HepG2 (cell line): Measurements from ENCODE around the gene JSRP1. TPM values are rescaled to one million over a fixed set of nuclear protein-coding genes. Genes with fewer than 3 reads are reported as not detected.

Experiments
- ASH2L ChIP-seq: fragments of 300-600, 200-600 bp; sonication (generic); IDR thresholded peaks from 2 replicates; pipeline ENCODE4 v1.7.0; 2017; ENCODE audit warnings: low read depth, mild to moderate bottlenecking, moderate library complexity, mixed read lengths, low read length; ENCODE audit not compliant: insufficient read length
- ATM ChIP-seq: fragments of 450-650 bp; IDR thresholded peaks from 2 replicates; pipeline ENCODE4 v1.7.1; 2017; ENCODE audit warnings: mild to moderate bottlenecking, borderline replicate concordance
- HNRNPK ChIP-seq: fragments of 200-400 bp; formaldehyde crosslinking; IDR thresholded peaks from 2 replicates; pipeline ENCODE4 v1.6.1; 2018; ENCODE audit warnings: low read length, low read depth, moderate library complexity, mild to moderate bottlenecking; ENCODE audit not compliant: poor library complexity, severe bottlenecking
- SIN3A ChIP-seq: IDR thresholded peaks from 2 replicates; pipeline ENCODE4 v1.6.1; 2011; ENCODE audit warnings: low read depth, mild to moderate bottlenecking, control low read depth, low read length, borderline replicate concordance
- TP53 ChIP-seq: sonication (generic); formaldehyde crosslinking; conservative IDR thresholded peaks from 2 replicates; pipeline ENCODE4 v1.4.0; 2020; ENCODE audit warnings: missing genetic modification reagents
- ZNF446 ChIP-seq: sonication (generic); formaldehyde crosslinking; IDR thresholded peaks from 2 replicates; pipeline ENCODE4 v1.5.0; 2020; ENCODE audit warnings: mild to moderate bottlenecking, missing genetic modification reagents
- ZNF776 ChIP-seq: sonication (generic); formaldehyde crosslinking; IDR thresholded peaks from 2 replicates; pipeline ENCODE4 v1.4.0; 2020; ENCODE audit warnings: mild to moderate bottlenecking, missing genetic modification reagents
- ZNF777 ChIP-seq: sonication (generic); formaldehyde crosslinking; IDR thresholded peaks from 2 replicates; pipeline ENCODE4 v1.4.0; 2020; ENCODE audit warnings: missing genetic modification reagents
- polyA plus RNA-seq, 8 experiments: library from polyadenylated mRNA; depleted of rRNA in 3 of 8; stranded (reverse) in 7 of 8; unstranded in 1 of 8; fragments of >200 nt; fragmentation: Illumina TruSeq in 4 of 8; extraction: Trizol in 4 of 8; gene quantifications; 2 replicates each; pipeline versions ENCODE4 v1.2.1 to v1.2.3, GENCODE V29; 2011 to 2016; ENCODE audit warnings: low read depth in 4 of 8, missing spikeins in 1 of 8, mixed read lengths in 1 of 8; ENCODE audit not compliant: insufficient read depth in 1 of 8
- total RNA-seq, 5 experiments: library from RNA; depleted of rRNA; stranded (reverse); fragments of >200 nt; fragmentation: Illumina TruSeq; extraction: Trizol; gene quantifications; 2 replicates each; pipeline ENCODE4 v1.2.3, GENCODE V29; 2016; ENCODE audit warnings: low read depth in 1 of 5
- TF ChIP-seq, protein P1 (sequence below): sonication (generic); formaldehyde crosslinking; IDR thresholded peaks from one replicate; pipeline ENCODE4 v1.5.1; 2020; ENCODE audit warnings: mild to moderate bottlenecking, missing genetic modification reagents; ENCODE audit errors: not compliant biosample characterization
- TF ChIP-seq, protein P2 (sequence below): sonication (generic); formaldehyde crosslinking; IDR thresholded peaks from 2 replicates; pipeline ENCODE4 v1.4.0; 2020; ENCODE audit warnings: missing genetic modification reagents
- TF ChIP-seq, protein P3 (sequence below): sonication (generic); formaldehyde crosslinking; IDR thresholded peaks from 2 replicates; pipeline ENCODE4 v1.4.0; 2020; ENCODE audit warnings: missing genetic modification reagents
- TF ChIP-seq, protein P4 (sequence below): sonication (generic); formaldehyde crosslinking; conservative IDR thresholded peaks from 2 replicates; pipeline ENCODE4 v1.8.0; 2022; ENCODE audit warnings: mild to moderate bottlenecking, moderate library complexity, missing genetic modification reagents

The JSRP1 gene
- total and polyA plus RNA-seq, 2 of the 13 experiments (the other 11 are each of a cell fraction or from before 2014, with no cell fraction given), result 0.16 to 0.38 TPM

DNA sequence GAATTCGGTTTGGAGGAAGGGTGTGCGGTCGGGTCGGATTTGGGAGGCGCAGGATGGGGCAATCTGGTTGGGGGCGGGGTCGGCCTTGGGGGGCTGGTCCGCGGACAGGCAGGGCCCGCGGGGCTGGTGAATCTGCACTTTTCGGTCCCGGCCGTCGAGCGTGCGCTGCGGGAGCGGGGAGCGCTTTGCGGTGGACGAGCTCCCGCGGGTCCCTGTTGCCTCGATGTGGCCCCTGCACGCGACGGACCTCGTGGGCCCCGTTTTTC lies 13.9 kb upstream of the JSRP1 start (continued):
- peak; percentile 35 for TF ChIP-seq HNRNPK
- TF ChIP-seq, protein P1, sequence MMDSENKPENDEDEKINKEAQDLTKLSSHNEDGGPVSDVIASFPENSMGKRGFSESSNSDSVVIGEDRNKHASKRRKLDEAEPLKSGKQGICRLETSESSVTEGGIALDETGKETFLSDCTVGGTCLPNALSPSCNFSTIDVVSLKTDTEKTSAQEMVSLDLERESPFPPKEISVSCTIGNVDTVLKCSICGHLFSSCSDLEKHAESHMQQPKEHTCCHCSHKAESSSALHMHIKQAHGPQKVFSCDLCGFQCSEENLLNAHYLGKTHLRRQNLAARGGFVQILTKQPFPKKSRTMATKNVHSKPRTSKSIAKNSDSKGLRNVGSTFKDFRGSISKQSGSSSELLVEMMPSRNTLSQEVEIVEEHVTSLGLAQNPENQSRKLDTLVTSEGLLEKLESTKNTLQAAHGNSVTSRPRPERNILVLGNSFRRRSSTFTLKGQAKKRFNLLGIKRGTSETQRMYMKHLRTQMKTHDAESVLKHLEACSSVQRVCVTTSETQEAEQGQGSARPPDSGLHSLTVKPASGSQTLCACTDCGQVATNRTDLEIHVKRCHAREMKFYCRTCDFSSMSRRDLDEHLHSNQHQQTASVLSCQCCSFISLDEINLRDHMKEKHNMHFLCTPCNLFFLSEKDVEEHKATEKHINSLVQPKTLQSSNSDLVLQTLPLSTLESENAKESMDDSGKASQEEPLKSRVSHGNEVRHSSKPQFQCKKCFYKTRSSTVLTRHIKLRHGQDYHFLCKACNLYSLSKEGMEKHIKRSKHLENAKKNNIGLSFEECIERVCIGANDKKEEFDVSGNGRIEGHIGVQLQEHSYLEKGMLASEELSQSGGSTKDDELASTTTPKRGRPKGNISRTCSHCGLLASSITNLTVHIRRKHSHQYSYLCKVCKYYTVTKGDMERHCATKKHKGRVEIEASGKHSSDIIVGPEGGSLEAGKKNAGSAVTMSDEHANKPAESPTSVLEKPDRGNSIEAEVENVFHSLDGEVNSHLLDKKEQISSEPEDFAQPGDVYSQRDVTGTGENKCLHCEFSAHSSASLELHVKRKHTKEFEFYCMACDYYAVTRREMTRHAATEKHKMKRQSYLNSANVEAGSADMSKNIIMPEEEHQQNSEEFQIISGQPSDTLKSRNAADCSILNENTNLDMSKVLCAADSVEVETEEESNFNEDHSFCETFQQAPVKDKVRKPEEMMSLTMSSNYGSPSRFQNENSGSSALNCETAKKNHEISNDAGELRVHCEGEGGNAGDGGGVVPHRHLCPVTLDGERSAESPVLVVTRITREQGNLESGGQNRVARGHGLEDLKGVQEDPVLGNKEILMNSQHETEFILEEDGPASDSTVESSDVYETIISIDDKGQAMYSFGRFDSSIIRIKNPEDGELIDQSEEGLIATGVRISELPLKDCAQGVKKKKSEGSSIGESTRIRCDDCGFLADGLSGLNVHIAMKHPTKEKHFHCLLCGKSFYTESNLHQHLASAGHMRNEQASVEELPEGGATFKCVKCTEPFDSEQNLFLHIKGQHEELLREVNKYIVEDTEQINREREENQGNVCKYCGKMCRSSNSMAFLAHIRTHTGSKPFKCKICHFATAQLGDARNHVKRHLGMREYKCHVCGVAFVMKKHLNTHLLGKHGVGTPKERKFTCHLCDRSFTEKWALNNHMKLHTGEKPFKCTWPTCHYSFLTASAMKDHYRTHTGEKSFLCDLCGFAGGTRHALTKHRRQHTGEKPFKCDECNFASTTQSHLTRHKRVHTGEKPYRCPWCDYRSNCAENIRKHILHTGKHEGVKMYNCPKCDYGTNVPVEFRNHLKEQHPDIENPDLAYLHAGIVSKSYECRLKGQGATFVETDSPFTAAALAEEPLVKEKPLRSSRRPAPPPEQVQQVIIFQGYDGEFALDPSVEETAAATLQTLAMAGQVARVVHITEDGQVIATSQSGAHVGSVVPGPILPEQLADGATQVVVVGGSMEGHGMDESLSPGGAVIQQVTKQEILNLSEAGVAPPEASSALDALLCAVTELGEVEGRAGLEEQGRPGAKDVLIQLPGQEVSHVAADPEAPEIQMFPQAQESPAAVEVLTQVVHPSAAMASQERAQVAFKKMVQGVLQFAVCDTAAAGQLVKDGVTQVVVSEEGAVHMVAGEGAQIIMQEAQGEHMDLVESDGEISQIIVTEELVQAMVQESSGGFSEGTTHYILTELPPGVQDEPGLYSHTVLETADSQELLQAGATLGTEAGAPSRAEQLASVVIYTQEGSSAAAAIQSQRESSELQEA, result no peak
- no peak for TF ChIP-seq ZNF446
- TF ChIP-seq ZNF777, result peak; percentile 44; the same call in 1 of the 2 replicates
- TF ChIP-seq, protein P2, sequence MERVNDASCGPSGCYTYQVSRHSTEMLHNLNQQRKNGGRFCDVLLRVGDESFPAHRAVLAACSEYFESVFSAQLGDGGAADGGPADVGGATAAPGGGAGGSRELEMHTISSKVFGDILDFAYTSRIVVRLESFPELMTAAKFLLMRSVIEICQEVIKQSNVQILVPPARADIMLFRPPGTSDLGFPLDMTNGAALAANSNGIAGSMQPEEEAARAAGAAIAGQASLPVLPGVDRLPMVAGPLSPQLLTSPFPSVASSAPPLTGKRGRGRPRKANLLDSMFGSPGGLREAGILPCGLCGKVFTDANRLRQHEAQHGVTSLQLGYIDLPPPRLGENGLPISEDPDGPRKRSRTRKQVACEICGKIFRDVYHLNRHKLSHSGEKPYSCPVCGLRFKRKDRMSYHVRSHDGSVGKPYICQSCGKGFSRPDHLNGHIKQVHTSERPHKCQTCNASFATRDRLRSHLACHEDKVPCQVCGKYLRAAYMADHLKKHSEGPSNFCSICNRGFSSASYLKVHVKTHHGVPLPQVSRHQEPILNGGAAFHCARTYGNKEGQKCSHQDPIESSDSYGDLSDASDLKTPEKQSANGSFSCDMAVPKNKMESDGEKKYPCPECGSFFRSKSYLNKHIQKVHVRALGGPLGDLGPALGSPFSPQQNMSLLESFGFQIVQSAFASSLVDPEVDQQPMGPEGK (CRISPR knock-in tag), result peak; percentile 37; the same call in 1 of the 2 replicates
- TF ChIP-seq SIN3A, result 0 out of 2 replicates have a peak, but pooled peaks have one; percentile 10
- peak; percentile 24 for TF ChIP-seq ASH2L
- no peak for TF ChIP-seq ATM
- TF ChIP-seq, protein P3, sequence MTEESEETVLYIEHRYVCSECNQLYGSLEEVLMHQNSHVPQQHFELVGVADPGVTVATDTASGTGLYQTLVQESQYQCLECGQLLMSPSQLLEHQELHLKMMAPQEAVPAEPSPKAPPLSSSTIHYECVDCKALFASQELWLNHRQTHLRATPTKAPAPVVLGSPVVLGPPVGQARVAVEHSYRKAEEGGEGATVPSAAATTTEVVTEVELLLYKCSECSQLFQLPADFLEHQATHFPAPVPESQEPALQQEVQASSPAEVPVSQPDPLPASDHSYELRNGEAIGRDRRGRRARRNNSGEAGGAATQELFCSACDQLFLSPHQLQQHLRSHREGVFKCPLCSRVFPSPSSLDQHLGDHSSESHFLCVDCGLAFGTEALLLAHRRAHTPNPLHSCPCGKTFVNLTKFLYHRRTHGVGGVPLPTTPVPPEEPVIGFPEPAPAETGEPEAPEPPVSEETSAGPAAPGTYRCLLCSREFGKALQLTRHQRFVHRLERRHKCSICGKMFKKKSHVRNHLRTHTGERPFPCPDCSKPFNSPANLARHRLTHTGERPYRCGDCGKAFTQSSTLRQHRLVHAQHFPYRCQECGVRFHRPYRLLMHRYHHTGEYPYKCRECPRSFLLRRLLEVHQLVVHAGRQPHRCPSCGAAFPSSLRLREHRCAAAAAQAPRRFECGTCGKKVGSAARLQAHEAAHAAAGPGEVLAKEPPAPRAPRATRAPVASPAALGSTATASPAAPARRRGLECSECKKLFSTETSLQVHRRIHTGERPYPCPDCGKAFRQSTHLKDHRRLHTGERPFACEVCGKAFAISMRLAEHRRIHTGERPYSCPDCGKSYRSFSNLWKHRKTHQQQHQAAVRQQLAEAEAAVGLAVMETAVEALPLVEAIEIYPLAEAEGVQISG (CRISPR knock-in tag), result 0 out of 2 replicates have a peak, but pooled peaks have one; percentile 6
- TF ChIP-seq, protein P4, sequence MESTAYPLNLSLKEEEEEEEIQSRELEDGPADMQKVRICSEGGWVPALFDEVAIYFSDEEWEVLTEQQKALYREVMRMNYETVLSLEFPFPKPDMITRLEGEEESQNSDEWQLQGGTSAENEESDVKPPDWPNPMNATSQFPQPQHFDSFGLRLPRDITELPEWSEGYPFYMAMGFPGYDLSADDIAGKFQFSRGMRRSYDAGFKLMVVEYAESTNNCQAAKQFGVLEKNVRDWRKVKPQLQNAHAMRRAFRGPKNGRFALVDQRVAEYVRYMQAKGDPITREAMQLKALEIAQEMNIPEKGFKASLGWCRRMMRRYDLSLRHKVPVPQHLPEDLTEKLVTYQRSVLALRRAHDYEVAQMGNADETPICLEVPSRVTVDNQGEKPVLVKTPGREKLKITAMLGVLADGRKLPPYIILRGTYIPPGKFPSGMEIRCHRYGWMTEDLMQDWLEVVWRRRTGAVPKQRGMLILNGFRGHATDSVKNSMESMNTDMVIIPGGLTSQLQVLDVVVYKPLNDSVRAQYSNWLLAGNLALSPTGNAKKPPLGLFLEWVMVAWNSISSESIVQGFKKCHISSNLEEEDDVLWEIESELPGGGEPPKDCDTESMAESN (CRISPR knock-in tag), result 0 out of 2 replicates have a peak, but pooled peaks have one; percentile 33
- TF ChIP-seq ZNF776 (CRISPR knock-in tag), result peak; percentile 70; the same call in 1 of the 2 replicates
- no peak for TF ChIP-seq TP53 (CRISPR knock-in tag)
